HL-60 (cell line): Measurements from ENCODE around the gene ROBO1.

ENCODE experiments used
- SPI1 ChIP-seq: IDR thresholded peaks from 2 replicates; pipeline ENCODE4 v1.6.1; 2012; ENCODE audit warnings: low read depth, mild to moderate bottlenecking, borderline replicate concordance
- TF ChIP-seq, protein P1 (sequence below): IDR thresholded peaks from one replicate; pipeline ENCODE4 v1.5.1; 2011; ENCODE audit warnings: low read length, control low read depth, inconsistent platforms; ENCODE audit not compliant: insufficient read depth
- TF ChIP-seq, protein P2 (sequence below): IDR thresholded peaks from 2 replicates; pipeline ENCODE4 v1.6.1; 2012; ENCODE audit warnings: low read depth; ENCODE audit not compliant: insufficient replicate concordance

DNA sequence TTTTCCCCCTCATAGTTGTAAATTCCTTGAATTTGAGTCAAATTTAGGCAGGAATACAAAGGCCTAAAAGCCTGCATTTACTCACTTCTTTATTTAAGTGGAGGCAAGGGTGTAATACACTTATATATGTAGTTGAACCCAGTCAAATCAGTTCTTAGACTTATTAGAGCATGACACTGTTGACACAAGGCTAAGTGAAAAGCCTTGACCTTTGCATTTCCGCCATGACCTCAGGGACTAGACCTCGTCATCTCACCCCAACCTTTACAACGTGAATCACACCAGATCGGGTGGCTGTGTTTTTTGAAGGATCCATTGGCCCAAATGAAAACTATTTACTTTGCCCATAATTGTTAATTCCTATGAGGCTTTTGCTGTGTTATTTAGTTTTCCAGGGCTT is 774.4 kb downstream of the ROBO1 start:
- TF ChIP-seq, protein P1, sequence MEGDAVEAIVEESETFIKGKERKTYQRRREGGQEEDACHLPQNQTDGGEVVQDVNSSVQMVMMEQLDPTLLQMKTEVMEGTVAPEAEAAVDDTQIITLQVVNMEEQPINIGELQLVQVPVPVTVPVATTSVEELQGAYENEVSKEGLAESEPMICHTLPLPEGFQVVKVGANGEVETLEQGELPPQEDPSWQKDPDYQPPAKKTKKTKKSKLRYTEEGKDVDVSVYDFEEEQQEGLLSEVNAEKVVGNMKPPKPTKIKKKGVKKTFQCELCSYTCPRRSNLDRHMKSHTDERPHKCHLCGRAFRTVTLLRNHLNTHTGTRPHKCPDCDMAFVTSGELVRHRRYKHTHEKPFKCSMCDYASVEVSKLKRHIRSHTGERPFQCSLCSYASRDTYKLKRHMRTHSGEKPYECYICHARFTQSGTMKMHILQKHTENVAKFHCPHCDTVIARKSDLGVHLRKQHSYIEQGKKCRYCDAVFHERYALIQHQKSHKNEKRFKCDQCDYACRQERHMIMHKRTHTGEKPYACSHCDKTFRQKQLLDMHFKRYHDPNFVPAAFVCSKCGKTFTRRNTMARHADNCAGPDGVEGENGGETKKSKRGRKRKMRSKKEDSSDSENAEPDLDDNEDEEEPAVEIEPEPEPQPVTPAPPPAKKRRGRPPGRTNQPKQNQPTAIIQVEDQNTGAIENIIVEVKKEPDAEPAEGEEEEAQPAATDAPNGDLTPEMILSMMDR = no peak
- TF ChIP-seq, protein P2, sequence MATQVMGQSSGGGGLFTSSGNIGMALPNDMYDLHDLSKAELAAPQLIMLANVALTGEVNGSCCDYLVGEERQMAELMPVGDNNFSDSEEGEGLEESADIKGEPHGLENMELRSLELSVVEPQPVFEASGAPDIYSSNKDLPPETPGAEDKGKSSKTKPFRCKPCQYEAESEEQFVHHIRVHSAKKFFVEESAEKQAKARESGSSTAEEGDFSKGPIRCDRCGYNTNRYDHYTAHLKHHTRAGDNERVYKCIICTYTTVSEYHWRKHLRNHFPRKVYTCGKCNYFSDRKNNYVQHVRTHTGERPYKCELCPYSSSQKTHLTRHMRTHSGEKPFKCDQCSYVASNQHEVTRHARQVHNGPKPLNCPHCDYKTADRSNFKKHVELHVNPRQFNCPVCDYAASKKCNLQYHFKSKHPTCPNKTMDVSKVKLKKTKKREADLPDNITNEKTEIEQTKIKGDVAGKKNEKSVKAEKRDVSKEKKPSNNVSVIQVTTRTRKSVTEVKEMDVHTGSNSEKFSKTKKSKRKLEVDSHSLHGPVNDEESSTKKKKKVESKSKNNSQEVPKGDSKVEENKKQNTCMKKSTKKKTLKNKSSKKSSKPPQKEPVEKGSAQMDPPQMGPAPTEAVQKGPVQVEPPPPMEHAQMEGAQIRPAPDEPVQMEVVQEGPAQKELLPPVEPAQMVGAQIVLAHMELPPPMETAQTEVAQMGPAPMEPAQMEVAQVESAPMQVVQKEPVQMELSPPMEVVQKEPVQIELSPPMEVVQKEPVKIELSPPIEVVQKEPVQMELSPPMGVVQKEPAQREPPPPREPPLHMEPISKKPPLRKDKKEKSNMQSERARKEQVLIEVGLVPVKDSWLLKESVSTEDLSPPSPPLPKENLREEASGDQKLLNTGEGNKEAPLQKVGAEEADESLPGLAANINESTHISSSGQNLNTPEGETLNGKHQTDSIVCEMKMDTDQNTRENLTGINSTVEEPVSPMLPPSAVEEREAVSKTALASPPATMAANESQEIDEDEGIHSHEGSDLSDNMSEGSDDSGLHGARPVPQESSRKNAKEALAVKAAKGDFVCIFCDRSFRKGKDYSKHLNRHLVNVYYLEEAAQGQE = no peak
- no peak for TF ChIP-seq SPI1
